Activated gamma-delta T cell (primary cell): ENCODE results near the gene KCND2.
"Not testable (repeated sequence)": the region's sequence is repeated elsewhere in the genome, so short reads cannot be mapped to it uniquely, and the experiment has no call there.

Experiments used
- DNase-seq: peaks from one replicate; lab custom pipeline; 2025; lab: John Stamatoyannopoulos, UW

The KCND2 gene

DNA sequence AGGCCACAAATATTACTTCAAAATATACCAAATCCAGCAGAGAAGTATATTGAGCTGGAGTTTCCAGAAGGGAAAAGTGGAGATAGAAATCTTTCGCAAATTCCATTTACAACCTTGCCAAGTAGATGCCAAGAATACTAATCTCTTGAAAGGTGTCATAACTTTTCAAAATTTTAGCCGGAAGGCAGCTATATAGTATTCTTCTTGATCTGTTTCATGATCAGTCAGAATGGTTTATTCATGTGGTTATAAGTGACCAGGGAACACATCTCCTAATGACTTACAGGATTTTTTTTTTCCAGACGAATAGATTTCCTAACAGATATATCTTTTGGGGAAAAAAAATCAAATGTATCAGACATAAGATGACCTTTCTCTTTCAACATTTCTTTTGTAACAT lies 314.3 kb downstream of the KCND2 start:
- no peak for DNase-seq

DNA sequence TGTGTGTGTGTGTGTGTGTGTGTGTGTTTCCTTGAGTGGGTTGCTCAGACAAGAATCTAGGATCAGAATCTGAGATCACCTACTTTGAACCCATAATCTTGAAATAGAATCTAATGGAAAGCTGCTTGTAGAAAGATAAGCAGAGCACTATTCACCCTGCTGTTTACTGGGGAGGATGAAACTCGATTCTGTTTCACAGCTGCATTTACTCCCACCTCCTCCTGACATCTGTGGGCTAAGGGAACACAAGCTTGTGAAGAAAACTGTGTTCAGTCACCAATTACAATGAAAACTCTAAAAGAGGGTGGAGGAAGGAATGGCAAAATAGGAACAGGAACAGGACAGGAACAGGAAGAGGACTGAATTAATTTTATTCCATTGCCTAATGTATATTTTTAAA lies 315.4 kb downstream of the KCND2 start:
- DNase-seq, result no peak

DNA sequence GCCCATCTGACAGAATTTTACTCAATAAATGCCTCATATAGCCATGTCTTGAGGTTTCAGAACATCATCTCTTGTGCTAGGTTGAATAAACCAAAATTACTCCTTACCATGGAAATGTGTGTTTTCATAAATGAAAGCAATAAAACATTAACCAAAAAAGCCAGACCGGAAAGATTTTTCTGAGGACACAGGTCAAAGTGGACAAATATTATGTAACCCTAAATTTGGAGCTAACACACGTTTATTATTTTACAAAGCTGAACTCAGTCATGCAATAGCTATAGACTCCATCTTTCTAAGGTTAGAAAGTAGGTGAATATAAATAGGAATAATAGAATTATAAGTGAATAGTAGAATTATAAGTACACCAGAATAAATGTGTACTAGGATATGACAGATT lies 315.9 kb downstream of the KCND2 start:
- no peak for DNase-seq

DNA sequence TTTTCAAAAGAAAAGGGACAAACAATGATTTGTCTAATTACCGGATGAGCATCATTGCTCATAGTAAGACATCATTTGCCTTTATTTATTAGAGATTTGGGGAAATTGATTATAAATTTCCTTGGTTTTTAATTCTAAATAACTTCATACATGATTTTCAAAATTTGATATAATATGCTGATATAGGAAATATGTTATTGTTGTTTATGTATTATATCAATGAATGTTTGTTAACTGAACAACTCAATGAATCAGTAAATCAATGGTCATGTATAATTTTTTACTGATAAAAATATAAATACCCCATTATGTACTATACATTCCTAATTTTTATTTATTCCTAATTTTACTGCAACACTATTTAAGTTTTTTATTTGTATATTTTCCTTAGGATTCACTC lies 327.6 kb downstream of the KCND2 start:
- DNase-seq, result no peak

DNA sequence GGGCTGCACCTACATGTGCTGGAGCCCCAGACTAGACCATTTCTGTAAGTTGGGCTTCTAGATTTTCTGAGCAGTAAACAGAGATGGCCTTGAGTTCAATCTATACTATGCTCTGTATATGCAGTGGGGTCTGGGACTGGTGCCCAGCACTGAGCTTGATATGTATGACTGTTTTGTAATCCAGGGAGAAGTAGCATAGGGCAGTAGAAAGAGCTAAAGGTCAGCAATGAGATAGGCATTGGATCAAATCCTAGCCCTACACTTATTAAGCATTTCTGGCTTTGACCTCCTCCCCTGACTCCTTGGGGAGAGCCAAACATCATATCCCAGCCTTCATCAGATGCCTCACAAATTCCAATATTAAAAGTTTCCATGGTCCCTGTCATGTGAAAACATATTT lies 330.4 kb downstream of the KCND2 start:
- DNase-seq, result no peak

DNA sequence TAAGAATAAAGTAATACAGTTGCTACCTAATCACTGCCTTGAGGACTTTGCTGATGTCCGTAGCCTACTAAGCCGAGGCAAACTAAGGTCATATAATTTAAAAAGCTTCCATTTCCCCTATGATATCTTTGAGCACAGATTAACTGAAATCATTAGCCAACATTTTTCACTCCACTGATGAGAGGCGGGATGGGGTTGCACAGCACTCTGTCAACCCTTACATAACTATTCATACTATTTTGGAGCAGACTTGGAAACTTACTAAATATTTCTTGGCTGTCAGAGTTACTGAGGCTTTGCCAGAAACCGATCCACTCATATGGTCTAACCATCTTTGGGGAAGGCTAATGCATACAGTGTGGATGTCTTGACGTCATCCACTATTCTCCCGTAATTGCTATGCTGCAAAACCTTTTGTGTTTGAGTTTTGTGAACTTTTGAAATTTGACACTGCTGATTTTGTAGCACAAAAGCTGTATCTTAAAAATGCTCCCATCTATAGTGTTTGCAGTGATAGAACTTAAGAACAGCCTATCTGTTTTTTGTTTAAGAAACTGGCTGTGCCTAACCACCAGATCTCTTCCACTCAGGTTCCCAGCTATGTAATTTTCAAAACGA lies 336.3 kb downstream of the KCND2 start:
- DNase-seq, result no peak

DNA sequence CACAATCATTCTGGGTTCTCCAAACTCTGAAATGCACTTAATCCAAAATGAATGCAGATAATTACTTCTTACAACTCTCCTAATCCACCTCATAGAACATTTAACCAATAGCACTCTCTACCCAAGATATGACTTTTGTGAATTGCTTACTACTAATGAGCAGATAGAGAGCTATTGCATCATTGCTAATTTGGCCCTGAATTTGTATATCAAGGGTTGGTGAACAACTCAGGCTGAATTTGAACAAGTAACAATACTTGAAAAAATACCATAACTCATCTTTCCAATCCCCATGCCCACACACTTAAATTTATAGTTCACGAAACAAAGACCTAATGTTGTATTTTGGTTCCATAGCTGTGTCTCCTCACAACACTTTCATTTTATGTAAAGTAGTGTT lies 339.0 kb downstream of the KCND2 start:
- DNase-seq, result no peak

DNA sequence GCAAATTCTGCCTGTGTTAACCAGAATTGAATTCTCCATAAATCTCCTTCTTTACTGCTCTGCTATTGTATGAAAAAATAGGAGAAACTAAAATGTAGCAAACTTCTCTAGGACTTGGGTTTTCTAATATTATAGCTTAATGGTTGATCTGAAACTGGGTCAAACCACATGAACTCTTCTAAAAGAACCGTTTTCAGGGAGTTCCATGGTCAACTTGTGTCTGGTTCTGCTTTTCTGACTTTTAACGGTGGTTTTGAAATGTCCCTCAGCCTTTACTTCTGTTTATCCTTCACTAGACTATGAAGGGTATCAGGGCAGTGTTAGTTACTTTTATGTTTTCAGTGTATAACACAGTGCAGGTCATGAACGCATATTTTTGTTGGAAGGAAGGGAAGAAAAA lies 342.7 kb downstream of the KCND2 start:
- no peak for DNase-seq

DNA sequence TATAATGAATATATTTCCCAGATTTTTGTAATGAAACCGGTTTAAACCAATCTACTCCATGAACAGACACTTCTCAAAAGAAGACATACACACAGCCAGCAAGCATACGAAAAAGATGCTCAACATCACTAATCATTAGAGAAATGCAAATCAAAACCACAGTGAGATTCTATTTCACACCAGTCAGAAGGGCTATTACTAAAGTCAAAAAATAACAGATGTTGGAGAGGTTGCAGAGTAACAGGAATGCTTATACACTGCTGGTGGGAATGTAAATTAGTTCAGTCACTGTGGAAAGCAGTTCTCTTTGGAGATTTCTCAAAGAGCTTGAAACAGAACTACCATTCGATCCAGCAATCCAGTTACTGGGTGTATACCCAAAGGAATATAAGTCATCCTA lies 344.3 kb downstream of the KCND2 start:
- DNase-seq, result no peak

DNA sequence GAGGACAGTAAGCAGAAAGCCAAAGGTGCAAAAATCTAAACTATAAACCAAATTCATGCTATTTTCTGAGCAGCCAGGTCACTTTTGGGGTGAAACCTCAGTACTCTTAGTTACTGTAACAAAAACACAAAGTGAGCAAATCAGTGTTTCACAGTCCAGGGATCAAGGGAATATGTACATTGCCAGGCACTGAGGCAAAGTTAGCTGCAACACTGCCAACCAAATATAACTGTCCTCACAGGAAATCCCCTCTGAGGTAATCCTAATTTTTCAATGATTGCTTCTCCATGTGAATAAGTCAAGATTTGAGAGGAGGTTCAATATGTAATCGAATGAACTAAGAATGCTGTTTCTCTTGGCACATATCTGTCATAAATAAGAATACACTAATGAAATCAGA lies 355.3 kb downstream of the KCND2 start:
- DNase-seq, result no peak

DNA sequence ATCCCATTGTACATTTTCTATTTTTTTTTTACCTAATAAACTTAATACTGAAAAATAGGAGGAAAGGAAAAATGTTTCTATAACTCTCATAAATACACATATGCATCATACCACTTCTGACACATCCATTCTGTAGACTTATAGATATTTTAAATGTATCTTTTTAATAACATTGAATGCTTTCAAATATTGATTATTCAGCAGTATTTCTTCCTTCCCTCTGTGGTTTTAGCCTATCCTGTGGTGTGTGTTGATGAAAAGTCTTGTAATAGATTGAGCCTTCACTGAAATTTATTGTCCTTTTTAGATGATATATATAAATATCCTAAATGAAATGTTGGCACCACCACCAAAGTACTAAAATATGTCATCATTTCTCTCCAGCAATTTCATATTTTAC lies 366.9 kb downstream of the KCND2 start:
- no peak for DNase-seq

DNA sequence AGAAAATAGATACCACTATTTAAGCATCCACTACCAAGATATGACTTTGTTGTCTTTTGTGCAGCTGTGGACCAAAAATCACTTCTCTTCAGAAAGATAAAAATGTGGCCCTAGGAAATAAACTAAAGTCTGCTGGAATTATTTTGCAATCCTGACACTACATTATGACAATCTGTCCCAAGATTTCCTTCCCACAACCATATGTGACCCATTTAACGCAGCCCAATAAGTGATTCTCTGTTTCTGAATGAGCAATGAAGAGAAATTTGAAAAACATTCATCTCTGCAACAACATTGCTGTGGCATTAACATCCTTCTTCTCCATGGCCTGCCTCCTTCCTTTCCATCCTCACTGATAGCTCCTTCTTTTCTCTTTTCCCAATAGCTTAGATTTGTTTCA lies 373.0 kb downstream of the KCND2 start:
- DNase-seq, result no peak

DNA sequence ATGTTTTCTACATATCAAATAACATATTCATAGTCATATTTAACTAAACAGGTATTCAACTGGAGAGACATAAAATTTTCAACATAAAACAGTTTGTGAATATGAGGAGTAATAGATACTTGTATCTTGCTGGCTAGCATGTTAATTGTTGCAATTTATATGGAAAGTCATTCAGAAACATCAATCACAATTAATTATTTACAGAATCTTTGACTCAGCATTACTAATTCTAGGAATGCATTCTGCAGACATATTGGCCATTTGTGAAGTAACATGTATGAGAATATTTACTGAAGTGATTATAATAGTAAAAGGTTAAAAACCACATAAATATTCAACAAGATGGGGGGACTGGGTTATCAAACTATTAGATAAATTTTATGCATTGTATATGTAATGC lies 381.3 kb downstream of the KCND2 start:
- no peak for DNase-seq

DNA sequence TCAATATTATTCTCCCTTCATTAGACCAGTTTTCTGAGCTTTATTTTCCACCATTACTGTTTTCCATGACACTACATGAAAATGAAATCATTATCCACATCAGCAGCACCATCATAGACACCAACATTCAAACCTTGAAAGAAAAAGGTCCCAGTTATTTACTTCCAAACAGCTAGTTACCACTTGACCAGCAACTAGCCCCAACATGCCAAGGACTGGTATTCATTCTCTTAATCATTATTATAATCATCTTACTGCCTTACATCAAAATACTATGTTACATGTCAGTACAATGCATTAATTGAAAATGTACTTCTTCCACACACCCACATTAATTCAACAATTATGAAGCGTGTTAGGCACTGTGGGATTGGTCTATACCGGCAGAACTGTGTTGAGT lies 385.5 kb downstream of the KCND2 start:
- DNase-seq, result no peak

DNA sequence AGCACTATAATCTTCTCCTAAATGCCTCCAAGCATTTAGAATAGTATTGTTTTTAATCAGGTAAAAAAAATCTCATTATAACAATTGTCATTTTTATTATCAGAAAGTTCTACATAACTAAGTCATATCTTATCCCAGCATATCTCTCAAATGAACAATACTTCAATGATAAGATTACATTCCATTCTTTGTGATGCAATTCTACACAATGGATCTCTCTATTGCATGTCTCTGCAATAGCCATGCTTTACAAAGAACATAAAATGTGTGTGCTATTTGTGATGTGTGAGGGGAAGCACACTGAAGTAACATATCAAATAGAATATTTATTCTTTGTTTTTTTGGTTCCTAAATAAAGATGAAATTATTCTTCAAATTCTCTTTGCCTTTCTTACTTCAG lies 389.3 kb downstream of the KCND2 start:
- DNase-seq, result no peak

DNA sequence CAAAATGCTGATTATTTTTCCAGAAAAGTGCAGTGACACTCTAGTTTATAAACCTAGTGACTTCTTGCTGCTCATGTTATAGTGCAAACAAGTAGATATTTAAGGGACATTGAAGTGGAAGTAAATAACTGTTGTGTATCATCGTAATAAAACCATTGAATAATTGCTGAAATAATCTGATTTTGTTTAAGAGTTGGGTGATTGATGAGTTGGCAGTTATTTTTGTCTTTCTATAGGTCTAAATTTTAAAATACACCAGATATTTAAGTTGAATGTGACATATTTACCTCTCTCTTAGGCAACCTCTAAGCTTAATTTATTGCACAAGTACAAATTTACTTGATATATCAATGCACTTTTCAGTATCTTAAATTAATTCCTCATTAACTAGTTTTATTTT lies 392.1 kb downstream of the KCND2 start:
- DNase-seq, result no peak

DNA sequence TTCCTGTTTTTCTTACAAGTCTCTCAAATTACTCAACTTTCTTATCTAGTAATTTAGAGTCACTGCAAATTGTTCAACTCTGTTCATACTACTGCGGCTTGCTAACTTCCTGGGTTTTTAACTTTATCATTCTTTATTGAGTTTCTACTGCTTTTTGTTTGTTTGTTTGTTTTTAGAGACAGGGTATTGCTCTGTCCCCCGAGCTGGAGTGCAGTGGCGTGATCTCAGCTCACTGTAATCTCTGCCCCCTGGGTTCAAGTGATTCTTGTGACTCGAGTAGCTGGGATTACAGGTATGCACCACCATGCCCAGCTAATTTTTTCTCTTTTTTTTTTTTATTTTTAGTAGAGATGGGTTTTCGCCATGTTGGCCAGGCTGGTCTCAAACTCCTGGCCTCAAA lies 402.1 kb downstream of the KCND2 start:
- DNase-seq, result no peak

DNA sequence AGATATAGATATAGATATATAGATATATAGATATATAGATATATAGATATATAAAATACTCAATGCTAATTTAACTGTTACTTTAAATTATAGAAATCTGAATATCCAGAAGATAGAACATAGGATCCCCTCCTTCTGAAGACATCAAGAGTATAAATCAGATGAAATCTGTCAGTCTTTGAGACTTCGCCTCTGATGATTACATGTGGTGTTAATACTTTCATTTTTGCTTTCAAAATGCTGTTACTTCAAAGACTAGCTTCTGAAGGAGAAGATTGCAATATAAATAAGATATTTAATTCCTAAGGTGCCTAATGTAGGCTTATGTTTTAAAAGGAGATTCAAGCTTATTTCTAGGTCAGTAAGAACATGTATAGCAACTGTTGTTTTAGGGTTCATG lies 404.6 kb downstream of the KCND2 start:
- DNase-seq, result no peak

DNA sequence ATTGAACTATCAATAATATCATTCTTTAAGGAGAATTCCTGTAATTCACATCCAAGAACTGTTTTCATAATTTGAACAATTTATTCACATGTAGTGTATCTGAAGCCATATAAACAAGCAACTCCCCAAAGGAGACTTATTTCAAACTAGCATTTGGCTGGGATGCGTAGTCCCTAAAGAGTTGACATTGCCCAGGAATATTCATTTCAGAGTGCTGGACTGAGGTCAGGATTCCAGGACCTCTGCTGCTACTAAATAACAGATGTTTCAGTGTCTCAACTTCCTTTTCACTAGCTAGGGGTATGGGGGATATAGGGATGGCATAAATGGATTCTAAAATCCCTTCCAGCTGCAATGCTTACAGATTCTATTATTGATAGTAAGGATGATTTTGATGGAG lies 408.0 kb downstream of the KCND2 start:
- DNase-seq, result no peak

DNA sequence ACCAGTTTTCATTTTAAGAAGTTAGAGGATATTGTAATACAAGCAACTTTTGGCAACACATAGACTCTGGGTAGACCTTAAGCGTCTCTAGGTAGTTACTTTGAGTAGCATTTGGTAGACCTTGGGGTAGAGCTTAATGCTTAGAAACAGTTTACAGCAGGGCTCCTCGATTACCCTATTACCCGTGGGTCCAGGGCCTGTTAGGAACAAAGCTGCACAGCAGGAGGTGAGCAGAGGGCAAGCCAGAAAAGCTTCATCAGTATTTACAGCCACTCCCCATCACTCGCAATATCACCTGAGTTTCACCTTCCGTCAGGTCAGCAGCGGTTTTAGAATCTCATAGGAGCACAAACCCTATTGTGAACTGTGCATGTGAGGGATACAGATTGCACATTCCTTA lies 411.5 kb downstream of the KCND2 start:
- DNase-seq, result no peak

DNA sequence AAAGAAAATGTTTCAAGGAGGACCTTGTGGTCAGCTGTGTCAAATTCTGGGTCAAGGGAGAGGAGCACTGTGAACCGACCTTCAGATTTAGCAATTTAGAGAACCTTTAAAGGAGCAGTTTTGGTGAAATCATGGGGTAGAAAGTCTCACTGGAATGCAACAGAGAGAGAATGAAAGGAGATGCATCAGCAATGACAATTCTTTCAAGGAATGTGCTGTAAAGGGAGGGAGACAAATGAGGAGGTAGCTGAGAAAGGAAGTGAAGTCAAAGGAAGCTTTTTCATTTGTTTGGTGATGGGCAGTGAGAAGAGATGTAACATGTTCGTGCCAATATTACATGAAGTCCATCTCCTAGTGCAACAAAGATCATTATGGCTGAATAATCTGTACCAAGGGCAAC lies 418.9 kb downstream of the KCND2 start:
- no peak for DNase-seq

DNA sequence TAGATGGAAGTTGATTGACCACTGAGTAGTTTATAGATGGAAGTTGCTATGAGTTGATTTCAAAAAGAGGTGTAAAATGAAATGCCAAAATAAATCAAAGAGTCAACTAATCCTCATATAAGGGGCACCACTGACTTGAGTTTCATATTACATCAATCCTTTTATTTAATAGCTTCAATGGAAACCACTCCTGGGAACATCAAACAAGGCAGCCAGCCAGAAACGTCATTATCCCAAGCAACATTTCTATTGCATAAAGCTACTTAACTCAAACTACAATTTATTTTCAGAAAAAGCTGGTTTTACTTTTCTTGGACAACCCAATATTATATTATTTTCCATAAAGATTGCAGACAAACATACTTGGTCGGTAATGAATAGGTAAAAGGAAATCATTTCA lies 422.9 kb downstream of the KCND2 start:
- no peak for DNase-seq

DNA sequence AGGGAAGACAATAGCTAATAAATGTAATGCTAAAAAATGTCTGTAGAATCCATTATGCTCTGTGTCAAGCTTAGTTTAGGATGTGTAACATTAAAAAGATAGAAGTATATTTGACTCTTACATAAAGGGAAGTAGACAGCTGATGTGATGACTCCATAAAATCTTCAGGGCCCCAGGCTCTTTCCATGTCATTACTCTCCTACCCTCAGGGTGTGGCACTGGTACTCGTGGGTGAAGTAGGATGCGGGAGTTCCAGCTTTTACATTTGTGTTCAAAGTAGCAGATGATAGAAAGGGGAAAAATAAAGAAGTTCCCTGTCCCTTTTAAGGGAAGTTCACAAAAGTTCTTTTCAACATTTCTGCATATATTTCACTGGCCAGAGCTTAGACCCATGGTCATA lies 427.8 kb downstream of the KCND2 start:
- DNase-seq, result no peak

DNA sequence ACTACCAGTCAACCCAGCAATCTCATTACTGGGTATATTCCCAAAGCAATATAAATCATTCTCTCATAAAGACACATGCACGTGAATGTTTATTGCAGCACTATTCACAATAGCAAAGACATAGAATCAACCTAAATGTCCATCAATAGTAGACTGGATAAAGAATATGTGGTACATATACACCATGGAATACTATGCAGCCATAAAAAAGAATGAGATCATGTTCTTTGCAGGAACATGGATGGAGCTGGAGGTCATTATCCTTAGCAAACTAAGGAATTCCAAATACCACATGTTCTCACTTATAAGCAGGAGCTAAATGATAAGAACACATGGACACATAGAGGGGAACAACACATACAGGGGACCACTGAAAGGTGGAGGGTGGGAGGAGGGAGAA lies 429.4 kb downstream of the KCND2 start:
- DNase-seq, result not testable (repeated sequence)
